ENCODE measurements around the gene PDK2.
A peak's percentile ranks its signal among the peaks of the same experiment; 100 is the strongest.

Gene PDK2

DNA sequence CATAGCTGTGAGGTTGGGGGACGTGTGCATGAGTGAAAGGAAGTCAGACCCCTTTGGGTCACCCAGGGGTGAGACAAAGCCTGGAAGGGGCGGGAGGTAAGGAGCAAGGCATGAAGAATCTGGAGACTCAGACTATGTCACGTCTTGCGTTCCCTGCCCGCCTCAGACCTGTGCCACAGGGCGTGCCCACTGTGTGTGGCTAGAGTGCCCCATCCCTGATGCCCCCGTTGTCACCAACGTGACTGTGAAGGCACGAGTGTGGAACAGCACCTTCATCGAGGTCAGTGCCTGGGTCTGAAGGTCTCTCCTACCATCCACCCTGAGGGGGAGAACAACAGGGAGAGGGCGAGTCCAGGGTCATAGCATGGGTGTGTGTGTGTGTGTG, 15.1 kb upstream of the PDK2 start:
- ATAC-seq, result no peak

DNA sequence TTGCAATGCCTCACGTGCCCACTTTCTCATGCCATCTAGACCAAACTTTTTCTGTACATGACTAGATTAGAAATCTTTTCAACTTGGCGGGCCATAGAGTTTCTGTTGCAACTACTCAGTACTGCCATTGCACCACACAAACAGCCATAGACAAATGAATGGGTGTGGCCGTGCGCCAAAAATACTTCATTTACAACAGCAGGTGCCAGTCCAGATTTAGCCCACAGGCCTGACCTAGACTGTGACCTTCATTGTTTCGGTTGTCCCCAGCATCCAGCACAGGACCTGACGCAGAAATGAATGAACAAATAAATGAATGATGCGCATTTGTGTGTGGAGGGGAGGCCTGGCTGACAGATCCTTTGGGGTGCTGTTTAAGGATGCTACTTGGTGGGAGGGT, 14.3 kb upstream of the PDK2 start:
- no peak for ATAC-seq

DNA sequence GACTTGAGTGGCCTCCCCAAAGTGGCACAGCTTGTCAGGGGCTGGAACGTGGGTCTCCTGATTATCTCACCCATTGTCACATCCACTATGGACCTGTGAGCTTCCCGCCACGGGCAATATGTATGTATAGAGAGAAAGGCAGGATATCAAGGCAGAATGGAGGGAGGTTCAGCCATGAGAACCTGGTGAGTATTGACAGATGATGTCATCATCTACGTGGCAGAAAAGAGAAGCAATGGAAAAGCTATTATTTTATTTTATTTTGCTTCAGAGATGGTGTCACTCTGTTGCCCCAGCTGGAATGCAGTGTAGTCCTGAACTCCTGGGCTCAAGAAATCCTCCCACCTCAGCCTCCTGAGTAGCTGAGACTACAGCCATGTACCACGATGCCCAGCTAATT, 13.4 kb upstream of the PDK2 start:
- ATAC-seq, result no peak

DNA sequence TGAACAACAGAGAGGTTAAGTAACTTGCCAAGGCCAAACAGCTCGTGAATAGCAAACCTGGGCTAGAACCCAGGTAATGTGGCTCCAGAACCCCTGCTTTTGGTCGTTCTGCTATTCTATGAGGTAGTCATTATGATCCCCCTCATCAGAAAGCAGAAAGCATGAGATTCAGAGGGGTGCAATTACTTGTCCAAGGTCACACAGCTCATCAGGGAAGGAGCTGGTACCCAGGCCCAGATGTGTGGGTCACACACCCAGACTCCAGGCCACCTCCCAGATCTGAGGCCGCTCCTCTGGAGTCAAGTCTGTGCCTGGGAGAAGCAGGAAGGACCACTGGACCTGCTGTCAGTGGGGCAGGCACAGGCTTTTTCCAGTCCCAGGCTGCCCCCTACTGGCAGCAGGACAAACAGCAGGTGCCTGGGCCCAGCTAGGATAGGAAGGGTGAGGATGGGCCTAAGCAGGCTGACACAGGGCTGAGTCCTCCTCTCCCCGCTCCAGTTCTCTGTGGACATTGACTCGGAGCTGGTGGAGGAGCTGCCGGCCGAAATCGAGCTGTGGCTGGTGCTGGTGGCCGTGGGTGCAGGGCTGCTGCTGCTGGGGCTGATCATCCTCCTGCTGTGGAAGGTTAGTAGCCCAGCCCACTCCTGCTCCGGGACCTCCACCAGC, 7.8 kb upstream of the PDK2 start:
- ATAC-seq, result peak; percentile 90 to 93

DNA sequence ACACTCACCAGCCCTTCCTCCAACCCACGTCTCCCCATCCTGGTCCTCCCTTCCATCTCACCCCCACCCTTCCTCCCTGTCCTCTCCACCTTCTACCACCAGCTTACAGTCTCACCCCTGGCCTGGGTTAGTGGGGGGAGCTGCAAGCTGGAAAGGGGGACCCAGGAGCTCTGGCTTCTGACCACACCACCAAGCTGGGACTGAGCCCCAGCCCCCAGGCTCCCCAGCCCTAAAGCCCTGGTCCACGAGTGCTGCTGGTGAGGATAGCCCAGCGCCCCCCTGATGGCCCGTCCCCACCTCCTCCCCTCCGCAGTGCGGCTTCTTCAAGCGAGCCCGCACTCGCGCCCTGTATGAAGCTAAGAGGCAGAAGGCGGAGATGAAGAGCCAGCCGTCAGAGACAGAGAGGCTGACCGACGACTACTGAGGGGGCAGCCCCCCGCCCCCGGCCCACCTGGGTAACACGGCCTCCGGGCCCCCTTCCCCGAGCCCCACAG, 7.2 kb upstream of the PDK2 start:
- no peak for ATAC-seq

DNA sequence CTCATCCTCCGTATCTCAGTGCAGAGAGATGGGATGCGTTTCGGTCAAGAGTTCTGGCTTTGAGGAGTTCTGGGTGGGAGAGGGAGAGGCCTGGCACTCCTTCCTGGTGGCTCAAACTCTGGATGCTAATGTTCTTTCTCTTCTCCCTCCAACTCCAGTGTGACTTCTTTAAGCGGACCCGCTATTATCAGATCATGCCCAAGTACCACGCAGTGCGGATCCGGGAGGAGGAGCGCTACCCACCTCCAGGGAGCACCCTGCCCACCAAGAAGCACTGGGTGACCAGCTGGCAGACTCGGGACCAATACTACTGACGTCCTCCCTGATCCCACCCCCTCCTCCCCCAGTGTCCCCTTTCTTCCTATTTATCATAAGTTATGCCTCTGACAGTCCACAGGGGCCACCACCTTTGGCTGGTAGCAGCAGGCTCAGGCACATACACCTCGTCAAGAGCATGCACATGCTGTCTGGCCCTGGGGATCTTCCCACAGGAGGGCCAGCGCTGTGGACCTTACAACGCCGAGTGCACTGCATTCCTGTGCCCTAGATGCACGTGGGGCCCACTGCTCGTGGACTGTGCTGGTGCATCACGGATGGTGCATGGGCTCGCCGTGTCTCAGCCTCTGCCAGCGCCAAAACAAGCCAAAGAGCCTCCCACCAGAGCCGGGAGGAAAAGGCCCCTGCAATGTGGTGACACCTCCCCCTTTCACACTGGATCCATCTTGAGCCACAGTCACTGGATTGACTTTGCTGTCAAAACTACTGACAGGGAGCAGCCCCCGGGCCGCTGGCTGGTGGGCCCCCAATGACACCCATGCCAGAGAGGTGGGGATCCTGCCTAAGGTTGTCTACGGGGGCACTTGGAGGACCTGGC, 6.0 kb upstream of the PDK2 start:
- no peak for ATAC-seq

DNA sequence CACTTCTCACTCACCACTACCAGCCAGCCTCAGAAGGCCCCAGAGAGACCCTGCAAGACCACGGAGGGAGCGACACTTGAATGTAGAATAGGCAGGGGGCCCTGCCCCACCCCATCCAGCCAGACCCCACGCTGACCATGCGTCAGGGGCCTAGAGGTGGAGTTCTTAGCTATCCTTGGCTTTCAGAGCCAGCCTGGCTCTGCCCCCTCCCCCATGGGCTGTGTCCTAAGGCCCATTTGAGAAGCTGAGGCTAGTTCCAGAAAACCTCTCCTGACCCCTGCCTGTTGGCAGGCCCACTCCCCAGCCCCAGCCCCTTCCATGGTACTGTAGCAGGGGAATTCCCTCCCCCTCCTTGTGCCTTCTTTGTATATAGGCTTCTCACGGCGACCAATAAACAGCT, 5.1 kb upstream of the PDK2 start:
- ATAC-seq, result no peak

DNA sequence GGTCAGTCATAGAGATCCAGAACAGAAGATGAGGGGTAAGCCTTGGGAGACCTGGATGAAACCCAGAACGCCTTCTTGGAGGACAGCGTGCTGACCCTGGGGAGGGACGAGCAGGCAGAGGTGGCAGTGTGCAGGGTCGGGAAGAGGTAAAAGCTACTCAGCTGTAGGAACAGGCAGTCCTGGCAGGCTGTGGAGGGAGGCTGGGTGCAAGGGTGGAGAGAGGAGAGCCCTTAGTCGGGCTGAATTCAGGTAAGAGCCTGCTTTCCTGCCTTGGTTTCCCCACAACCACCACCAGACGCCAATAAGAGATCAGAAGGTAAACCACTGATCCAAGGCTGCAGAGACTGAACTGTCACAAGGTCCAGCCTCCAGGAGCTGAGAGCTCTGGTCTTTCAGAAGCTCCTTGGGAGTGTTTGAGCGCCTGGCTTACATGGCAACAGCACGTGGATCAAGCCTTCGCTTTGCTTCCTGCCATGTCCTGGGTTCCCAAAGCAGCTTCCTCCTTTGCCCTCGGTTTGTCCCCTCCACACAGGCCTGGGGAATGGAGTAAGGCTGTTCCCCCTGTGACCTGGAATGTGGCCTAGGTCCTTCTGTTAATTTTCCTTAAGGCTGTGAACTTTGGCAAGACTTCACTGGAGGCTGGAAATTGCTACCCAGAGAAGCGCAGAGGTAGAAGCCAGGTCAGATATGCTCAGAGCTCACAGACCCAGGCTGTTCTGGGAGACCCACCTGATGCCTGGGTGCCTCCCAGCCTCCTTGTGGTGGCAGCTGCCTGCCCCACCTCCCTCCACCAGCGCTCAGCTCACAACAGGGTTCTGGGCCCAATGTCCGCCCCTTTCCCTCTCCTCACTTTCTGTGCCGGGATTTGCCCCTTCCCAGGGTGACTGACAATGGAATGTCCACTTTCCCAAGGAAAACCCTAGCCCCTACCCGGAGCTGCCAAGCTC, 3.9 kb upstream of the PDK2 start:
- no peak for ATAC-seq

DNA sequence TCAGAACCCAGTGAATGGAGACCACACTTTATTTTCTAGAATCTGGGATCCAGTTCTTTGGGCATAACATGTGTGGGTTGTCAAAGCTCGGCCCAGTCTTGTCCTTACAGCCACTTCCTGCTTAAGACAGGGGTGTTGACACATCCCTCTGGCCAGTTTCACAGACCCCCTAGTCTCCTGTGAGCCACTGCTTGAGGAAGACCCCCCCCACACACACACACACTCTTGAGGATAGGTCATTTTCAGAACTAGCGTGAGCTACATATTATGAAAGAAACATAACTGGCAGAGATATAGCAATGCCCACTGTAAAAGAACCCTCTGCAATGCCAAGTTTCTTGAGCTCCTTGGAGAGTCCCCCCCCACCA, 3.2 kb upstream of the PDK2 start:
- ATAC-seq, result no peak

DNA sequence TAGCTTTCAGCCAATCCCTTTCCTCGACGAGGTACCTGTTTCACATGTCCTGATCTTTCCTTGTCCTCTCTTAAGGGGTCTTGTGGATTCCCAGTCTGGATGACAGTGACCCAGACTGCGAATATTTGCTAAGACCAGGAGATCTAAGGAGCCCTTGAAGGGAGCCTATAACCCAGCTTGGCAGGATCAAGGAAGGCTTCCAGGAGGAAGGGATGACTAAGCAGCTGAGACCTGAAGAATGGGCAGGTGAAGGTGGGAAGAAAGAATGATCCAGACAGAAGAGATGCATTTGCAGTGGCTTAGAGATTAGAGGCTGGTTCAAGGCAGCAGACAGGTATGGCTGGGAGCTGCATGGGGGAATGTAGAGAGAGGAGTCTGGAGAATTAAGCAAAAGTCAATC, 1.9 kb upstream of the PDK2 start:
- no peak for ATAC-seq

DNA sequence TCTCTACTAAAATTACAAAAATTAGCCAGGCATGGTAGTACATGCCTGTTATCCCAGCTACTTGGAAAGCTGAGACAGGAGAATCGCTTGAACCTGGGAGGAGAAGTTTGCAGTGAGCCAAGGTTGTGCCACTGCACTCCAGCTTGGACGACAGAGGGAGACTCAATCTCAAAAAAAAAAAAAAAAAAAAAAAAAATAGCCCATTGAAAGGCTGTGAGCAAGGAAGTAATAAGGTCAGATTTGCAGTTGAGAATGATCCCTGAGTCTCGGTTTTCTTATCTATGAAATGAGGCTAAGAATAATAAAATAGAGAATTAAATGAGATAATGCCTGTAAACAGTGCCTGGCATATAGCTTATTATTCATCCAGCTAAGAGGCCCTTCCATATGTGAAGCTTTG, 1.3 kb upstream of the PDK2 start:
- ATAC-seq, result no peak

DNA sequence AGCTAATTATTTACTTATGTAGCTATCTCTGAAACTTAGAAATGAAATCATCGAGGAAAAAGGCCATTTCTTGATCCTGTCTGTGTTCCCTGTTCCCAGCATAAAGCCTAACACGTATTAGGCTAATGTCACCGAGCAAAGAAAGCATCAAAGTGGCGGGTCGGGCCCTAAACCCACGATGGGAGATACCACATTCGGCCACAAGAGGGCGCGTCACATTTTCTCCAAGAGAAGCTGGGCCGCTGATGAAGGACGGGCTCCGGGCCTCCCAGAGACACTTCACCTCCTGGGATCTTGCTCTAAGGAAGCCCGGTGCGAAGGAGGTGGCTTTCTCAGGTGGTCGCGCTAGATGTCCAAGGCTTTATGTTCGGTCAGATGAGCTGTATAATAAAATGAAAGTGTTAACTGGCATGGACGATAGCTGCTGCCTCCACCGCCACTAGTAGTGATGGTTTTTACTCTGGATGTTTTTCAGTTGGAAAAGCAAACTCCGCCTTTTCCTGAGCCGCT, 853 bp upstream of the PDK2 start:
- ATAC-seq, result peak; percentile 46 to 57

DNA sequence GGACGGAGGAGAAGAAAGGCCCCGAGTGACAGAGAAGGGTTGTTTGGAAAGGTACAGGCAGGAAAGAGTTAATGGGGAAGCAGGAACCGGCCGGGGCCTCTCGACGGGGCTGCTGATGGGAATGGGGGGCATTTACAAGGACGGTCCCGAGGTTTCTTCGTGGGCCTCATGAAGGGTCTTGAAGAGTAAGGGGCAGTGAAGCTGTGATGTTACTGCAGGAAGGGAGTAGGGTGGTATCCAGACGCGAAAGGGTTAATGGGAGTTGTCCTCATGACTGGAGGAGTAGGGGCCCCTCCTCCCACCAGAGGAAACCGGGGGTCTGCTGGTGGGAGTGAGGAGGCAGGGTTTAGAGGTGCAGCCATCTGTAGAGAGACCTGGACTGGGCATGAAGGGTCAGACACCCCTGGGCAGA, 481 bp downstream of the PDK2 start:
- ATAC-seq, result no peak

DNA sequence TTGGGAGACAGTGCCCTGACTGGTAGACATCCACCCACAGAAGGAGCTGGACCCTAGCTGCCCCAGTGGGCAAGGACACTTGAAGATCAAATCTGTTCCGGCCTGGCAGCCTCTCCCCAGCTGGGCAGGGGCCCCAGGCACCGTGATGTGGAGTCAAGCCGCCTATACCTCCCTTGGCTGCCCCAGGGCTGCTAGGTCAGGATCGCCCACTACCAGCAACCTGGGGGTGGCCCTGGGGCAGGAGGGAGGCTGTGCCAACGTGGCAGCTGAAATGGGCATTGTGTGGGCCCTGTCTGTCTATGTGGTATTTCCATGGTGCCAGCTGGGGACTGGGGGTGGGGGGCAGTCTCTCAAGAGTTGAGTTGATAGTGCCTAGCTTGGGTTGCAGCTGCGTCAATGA, 941 bp downstream of the PDK2 start:
- no peak for ATAC-seq

DNA sequence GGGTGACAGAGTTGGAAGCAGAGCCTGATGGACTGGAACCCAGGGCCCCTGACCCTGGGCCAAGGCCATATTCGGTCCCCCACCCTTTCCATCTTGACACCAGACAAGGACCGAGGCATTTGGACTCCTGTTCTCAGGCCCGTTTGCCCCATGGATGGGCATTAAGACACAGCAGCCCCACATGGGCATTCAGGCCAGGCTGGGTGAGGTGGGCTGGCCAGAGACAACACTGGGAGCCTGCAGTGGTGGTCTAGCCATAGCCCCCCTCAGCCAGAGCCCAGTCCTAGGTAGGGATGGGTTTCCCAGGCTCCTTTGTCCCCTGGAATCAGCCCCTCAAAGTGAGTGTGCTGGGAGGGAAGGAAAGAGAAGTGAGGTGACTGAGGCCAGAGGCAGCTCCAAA, 1.6 kb downstream of the PDK2 start:
- no peak for ATAC-seq

DNA sequence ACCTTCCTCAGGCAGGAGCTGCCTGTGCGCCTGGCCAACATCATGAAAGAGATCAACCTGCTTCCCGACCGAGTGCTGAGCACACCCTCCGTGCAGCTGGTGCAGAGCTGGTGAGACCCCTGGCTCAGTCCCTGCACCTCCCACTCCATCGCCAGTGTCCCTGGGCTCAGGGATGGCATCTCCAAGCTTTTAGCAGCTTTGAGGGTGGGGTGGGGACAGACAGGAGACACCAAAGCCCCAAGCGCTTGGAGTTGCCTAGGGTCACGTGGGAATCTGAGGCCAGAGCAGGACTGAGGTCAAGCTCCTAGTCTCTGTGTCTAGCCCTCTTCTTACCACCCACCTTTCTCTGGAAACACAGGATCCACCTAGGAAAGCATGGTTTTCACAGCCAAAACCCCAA, 2.3 kb downstream of the PDK2 start:
- no peak for ATAC-seq

DNA sequence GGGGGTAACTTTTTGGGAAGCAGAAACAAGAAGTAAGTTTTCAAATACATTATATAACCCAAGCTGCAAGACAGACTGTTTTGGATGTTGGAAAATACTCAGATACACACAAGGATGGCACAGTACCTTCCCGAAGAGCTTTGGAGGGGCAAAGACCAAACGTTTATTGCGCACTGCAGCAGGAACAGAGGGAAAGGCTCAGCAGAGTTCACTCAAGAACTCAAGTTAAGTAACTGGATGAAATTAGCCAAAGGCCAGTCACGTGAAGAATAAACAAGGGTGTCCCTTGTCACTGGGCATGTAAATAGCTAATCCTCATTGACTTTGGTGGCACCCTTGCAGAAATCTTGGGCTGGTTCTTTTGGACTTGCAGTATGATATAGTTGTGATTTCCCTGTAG, 2.8 kb downstream of the PDK2 start:
- ATAC-seq, result no peak

DNA sequence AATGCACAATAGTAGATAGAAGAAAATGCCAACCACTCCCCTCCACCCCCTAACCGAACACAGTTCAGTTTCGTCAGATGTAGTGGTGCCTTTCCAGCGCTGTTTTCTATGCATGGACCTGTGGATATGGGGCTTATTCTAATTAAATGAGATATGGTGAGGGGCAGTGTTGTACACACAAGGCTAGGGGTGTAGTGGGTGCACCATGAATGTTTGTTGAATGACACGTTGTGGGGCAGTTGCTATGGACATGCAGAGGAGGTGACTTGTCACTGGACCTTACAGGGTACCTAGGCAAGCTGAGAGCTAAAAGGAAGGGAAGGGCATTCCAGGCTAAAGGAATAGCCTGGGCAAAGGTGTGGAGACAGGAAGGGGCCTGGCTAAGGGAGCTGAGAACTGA, 3.4 kb downstream of the PDK2 start:
- ATAC-seq, result no peak

DNA sequence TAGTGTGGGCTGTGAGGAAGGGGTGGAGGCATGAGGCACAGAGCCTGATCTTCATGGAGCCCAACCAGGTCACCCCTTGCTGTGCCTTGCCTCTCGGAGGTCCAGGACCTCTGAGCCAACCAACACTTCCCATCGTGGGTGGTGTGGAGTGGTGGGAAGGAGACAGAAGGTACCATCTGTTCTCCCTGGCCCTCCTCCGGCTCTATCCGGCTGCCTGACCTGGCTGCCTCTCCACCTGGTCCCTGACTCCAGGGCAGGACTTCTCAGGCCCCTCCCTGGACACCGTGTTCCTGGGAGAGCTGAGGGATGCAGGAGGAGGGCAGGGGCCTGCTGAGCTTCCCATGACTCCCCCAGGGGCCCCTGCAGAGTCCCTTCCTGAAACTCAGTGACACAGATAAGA, 3.9 kb downstream of the PDK2 start:
- no peak for ATAC-seq

DNA sequence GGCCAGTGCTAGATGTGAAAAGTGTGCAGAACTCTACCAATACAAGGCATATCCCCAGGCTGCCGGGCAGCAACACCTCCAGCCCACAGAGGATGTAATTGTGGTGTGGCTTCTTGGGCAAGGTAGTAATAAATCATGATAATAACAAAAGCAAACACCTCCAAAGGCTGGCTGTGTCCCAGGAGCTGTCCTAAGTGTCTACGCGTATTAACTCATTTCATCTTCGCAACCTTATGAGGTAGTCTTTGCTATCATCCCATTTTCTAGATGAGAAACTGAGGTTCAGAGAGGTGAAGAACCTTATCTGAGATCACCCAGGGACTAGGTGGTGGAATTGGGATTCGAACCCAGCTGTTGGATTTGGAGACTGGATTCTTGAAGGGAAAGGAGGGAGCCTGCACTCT, 5.3 kb downstream of the PDK2 start:
- ATAC-seq, result no peak

DNA sequence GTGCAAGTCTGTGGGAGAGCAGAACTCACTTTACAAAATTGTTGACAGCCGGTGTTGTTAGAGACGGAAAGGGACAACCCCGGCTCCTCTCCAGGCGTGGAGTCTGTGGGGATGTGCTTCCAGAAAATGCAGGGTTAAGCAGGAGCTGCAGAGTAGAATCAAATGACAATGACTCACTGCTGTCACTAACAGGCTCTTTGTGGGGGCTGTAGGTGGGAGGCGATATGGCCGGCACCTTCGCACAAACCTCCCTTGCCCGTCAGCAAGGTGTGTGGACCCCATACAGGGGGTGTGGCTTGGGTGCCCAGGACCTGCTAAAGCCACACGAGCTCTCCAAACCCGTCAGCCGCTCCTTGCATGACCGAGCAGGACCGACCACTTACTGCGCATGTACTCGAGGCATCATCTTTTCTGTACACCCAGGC, 5.8 kb downstream of the PDK2 start:
- ATAC-seq, result no peak

DNA sequence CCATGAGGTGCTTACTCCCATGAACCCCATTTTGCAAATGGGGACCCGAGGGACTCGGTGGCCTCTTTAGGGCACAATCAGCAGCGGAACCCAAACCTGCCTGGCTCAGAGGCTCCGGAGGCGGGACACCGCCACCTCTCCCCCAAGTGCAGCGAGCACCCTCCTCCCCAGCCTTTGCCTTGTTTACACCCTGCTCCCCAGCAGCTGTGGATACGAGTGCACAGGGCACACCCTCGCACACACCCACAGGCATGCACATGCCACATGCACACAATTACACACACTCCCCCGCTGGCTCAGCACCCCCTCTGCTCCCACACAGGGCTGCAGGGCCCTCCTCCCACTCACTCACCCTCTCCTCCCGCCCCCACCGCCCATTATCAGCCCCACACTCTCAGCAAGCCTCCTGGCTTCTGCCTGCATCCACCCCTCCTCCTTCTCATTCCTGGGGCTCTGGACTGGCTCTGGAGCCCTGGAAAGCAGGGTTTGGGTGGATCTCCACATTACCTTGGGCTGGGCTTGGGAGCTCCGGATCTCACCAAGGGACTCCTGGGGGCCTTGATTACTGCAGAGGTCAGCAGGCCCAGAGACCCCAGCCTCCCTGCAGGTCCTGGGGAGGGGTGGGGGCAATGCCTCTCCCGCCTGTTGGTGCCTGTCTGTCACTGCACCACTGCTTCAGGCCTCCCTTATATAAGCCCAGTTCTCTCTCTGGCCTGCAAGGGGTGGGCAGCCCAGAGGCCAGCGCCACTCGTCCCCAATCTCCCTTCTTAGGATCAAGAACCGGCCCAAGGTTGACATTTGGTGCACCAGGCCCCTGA, 6.4 kb downstream of the PDK2 start:
- ATAC-seq, result no peak
